Measurements from ENCODE around the gene S100PBP.

- TF ChIP-seq, protein P1, sequence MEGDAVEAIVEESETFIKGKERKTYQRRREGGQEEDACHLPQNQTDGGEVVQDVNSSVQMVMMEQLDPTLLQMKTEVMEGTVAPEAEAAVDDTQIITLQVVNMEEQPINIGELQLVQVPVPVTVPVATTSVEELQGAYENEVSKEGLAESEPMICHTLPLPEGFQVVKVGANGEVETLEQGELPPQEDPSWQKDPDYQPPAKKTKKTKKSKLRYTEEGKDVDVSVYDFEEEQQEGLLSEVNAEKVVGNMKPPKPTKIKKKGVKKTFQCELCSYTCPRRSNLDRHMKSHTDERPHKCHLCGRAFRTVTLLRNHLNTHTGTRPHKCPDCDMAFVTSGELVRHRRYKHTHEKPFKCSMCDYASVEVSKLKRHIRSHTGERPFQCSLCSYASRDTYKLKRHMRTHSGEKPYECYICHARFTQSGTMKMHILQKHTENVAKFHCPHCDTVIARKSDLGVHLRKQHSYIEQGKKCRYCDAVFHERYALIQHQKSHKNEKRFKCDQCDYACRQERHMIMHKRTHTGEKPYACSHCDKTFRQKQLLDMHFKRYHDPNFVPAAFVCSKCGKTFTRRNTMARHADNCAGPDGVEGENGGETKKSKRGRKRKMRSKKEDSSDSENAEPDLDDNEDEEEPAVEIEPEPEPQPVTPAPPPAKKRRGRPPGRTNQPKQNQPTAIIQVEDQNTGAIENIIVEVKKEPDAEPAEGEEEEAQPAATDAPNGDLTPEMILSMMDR (IDR thresholded peaks at IDR 0.05) = no peak
- TF ChIP-seq POLR2A (IDR thresholded peaks at IDR 0.05) = no peak
Measured at GRCh38 chr1:32896451-32896850, 79.0 kb downstream of the S100PBP start.
